K562 (cell line): ENCODE results near the gene TMEM147. TPM values are rescaled to one million over a fixed set of nuclear protein-coding genes. Genes with fewer than 3 reads are reported as not detected.

Experiments
- ATAC-seq: fragments of 200-7000 bp; cut with Tn5 transposase; 3 replicates; pipeline ENCODE4 v1.9.1; 2020; ENCODE audit warnings: moderate library complexity
- BruUV-seq: library from RNA; stranded (reverse); fragments of 400-500 nt; replicated peaks from 2 replicates; lab custom pipeline; 2021; lab: Mats Ljungman, UMichigan
- CTCF ChIA-PET: fragments of 300-600 bp; formaldehyde crosslinking; extraction: SDS; loops from one replicate; lab custom pipeline; 2021; ENCODE audit warnings: low intra/inter-chr PET ratio; lab: Yijun Ruan, JAX
- POLR2A ChIA-PET: fragments of 300-600, 350-650 bp; sonication (Branson Sonifier 250); formaldehyde crosslinking; extraction: SDS; loops from one replicate; lab custom pipeline; 2021; ENCODE audit warnings: antibody characterized with exemption, inconsistent platforms; lab: Yijun Ruan, JAX
- DNase-seq, 4 experiments: peaks; one replicate each; pipeline versions ENCODE4 v3.0.0 to v3.0.0-alpha.2; 2011 to 2018; ENCODE audit warnings: low spot score in 3 of 4, mixed read lengths in 3 of 4; ENCODE audit errors: extremely low read depth in 1 of 4
- FAIRE-seq: peaks from 2 replicates; lab custom pipeline; 2011; peaks lifted over from hg19 to GRCh38; lab: Jason Lieb, UNC
- H2AFZ ChIP-seq: 2 replicates; pipeline ENCODE4 v1.6.0; 2011; ENCODE audit warnings: low read depth, low read length, control low read depth, inconsistent platforms
- H3K27ac ChIP-seq: fragments of 200-600 bp; 3 replicates; pipeline ENCODE4 v1.8.0; 2011; ENCODE audit warnings: low read depth, mild to moderate bottlenecking, control low read depth, inconsistent platforms, low read length, moderate library complexity, mixed read lengths; ENCODE audit errors: extremely low read depth
- H3K27me3 ChIP-seq, 2 experiments: fragments of 300-600 bp in 1 of 2; 2 replicates in 1 of 2; 3 replicates in 1 of 2; pipeline versions ENCODE4 v1.6.0 to v1.8.0; 2011; ENCODE audit warnings: inconsistent platforms in 2 of 2, low read length in 2 of 2, mild to moderate bottlenecking in 1 of 2, mixed read lengths in 1 of 2, moderate library complexity in 1 of 2; ENCODE audit not compliant: control insufficient read depth in 2 of 2, insufficient read depth in 2 of 2
- H3K36me3 ChIP-seq: fragments of 300-600 bp; 3 replicates; pipeline ENCODE4 v1.8.0; 2011; ENCODE audit warnings: mild to moderate bottlenecking, low read length, inconsistent platforms; ENCODE audit not compliant: control insufficient read depth, insufficient read depth
- H3K4me1 ChIP-seq, 2 experiments: fragments of 200-600 bp in 1 of 2; replicated peaks in 1 of 2; 2 replicates in 1 of 2; 3 replicates in 1 of 2; pipeline versions ENCODE4 v1.5.1 to v1.8.0; 2011; ENCODE audit warnings: inconsistent platforms in 2 of 2, low read length in 2 of 2, mild to moderate bottlenecking in 1 of 2, mixed read lengths in 1 of 2, moderate library complexity in 1 of 2; ENCODE audit not compliant: control insufficient read depth in 2 of 2, insufficient read depth in 2 of 2
- H3K4me2 ChIP-seq: 2 replicates; pipeline ENCODE4 v1.6.1; 2011; ENCODE audit warnings: low read length, control low read depth, inconsistent platforms, mixed read lengths; ENCODE audit not compliant: insufficient read depth
- H3K4me3 ChIP-seq: fragments of 200-600 bp; sonication (generic), shearing (Covaris generic); 2 replicates; pipeline ENCODE4 v1.5.1; 2016; ENCODE audit warnings: control low read depth, inconsistent platforms
- H3K79me2 ChIP-seq: fragments of 200-600 bp; 3 replicates; pipeline ENCODE4 v1.8.0; 2011; ENCODE audit warnings: low read length, inconsistent platforms; ENCODE audit not compliant: control insufficient read depth, insufficient read depth
- H3K9ac ChIP-seq, 2 experiments: 2 replicates each; pipeline versions ENCODE4 v1.6.0 to v1.6.1; 2011; ENCODE audit warnings: low read depth in 2 of 2, low read length in 2 of 2, control low read depth in 1 of 2, inconsistent platforms in 1 of 2, mild to moderate bottlenecking in 1 of 2, mixed read lengths in 1 of 2; ENCODE audit not compliant: insufficient read depth in 1 of 2
- H3K9me1 ChIP-seq: one replicate; pipeline ENCODE4 v1.6.0; 2011; ENCODE audit warnings: inconsistent platforms, mild to moderate bottlenecking, low read length, moderate library complexity; ENCODE audit not compliant: control insufficient read depth, insufficient read depth
- H3K9me3 ChIP-seq: replicated peaks from 2 replicates; pipeline ENCODE4 v1.5.1; 2011; ENCODE audit warnings: low read depth, low read length, inconsistent platforms; ENCODE audit not compliant: control insufficient read depth, insufficient read depth
- H4K20me1 ChIP-seq: replicated peaks from 2 replicates; pipeline ENCODE4 v1.6.1; 2011; ENCODE audit warnings: low read length, inconsistent platforms, mixed read lengths; ENCODE audit not compliant: control insufficient read depth, insufficient read depth
- BRCA1 ChIP-seq, 2 experiments: fragments of 450-650 bp in 1 of 2; sonication (generic) in 1 of 2; formaldehyde crosslinking in 1 of 2; IDR thresholded peaks; 2 replicates each; pipeline versions ENCODE4 v1.5.0 to v1.6.1; 2017 to 2020; ENCODE audit warnings: mild to moderate bottlenecking in 1 of 2, missing genetic modification reagents in 1 of 2
- CHD1 ChIP-seq: fragments of 200-600 bp; sonication (generic); IDR thresholded peaks from one replicate; pipeline ENCODE4 v1.6.1; 2012; ENCODE audit warnings: mild to moderate bottlenecking, moderate library complexity, low read length, inconsistent platforms
- HNRNPL ChIP-seq: fragments of 200-400 bp; formaldehyde crosslinking; IDR thresholded peaks from 2 replicates; pipeline ENCODE4 v1.6.1; 2017; ENCODE audit warnings: low read depth, mild to moderate bottlenecking, low read length
- HSF4 ChIP-seq: fragments of 250-450 bp; sonication (Bioruptor Pico); IDR thresholded peaks from 2 replicates; pipeline ENCODE4 v2.1.2; 2022; ENCODE audit warnings: mild to moderate bottlenecking, moderate library complexity, borderline replicate concordance
- IRF2 ChIP-seq: sonication (generic); formaldehyde crosslinking; IDR thresholded peaks from 2 replicates; pipeline ENCODE4 v1.8.1; 2022; ENCODE audit warnings: mild to moderate bottlenecking, missing genetic modification reagents
- ZNF589 ChIP-seq: fragments of 200-800 bp; sonication (Bioruptor generic); IDR thresholded peaks from 2 replicates; pipeline ENCODE4 v1.6.1; 2016; ENCODE audit warnings: low read depth, missing genetic modification characterization, missing compliant biosample characterization
- WGBS: fragments of 100-300 bp; shearing (Covaris generic); methylation state at CpG from one replicate; pipeline ENCODE4 v1.1.6; 2016; ENCODE audit warnings: low coverage, mixed read lengths; ENCODE audit not compliant: insufficient coverage; ENCODE audit errors: missing lambda C conversion rate; 5-methylcytosine and 5-hydroxymethylcytosine counted together
- in situ Hi-C: fragments of 300-500 bp; cut with MboI; formaldehyde crosslinking; loops from 4 replicates; pipeline ENCODE4 v1.15.0; 2018; ENCODE audit warnings: inconsistent platforms, mixed read lengths
- intact Hi-C: fragments of 100-400 bp; cut with micrococcal nuclease; formaldehyde crosslinking; loops from 2 replicates; pipeline ENCODE4 v1.14.2; 2022
- polyA plus RNA-seq, 8 experiments: library from polyadenylated mRNA; depleted of rRNA in 4 of 8; stranded (reverse) in 5 of 8; unstranded in 3 of 8; fragments of >200 nt; fragmentation: Nextera tagmentation in 2 of 8; fragmentation: Illumina TruSeq in 1 of 8; extraction: Ambion mirVana in 2 of 8; extraction: Trizol in 1 of 8; gene quantifications; 2 replicates each; pipeline versions ENCODE4 v1.2.1 to v1.2.3, GENCODE V29; 2011 to 2014; ENCODE audit warnings: inconsistent platforms in 1 of 8, missing spikeins in 1 of 8
- total RNA-seq, 7 experiments: library from RNA; depleted of rRNA in 6 of 7; stranded (reverse); fragments of >200 nt in 6 of 7; fragmentation: Illumina TruSeq in 2 of 7; extraction: Trizol in 2 of 7; gene quantifications; 2 replicates each; pipeline versions ENCODE4 v1.2.1 to v1.2.3, GENCODE V29; 2011 to 2021; ENCODE audit warnings: low replicate concordance in 1 of 7
- TF ChIP-seq, protein P1 (sequence below): sonication (generic); formaldehyde crosslinking; IDR thresholded peaks from 2 replicates; pipeline ENCODE4 v1.5.0; 2020; ENCODE audit warnings: missing genetic modification reagents
- TF ChIP-seq, protein P2 (sequence below): fragments of 250-450 bp; sonication (Bioruptor Pico); IDR thresholded peaks from 2 replicates; pipeline ENCODE4 v1.4.0; 2020; ENCODE audit warnings: mild to moderate bottlenecking
- TF ChIP-seq, protein P3 (sequence below): fragments of 450-650 bp; conservative IDR thresholded peaks from 2 replicates; pipeline ENCODE4 v1.6.1; 2016; ENCODE audit warnings: missing genetic modification characterization, low read depth, mild to moderate bottlenecking, control low read depth, missing compliant biosample characterization
- TF ChIP-seq, protein P4 (sequence below): fragments of 250-450 bp; sonication (Bioruptor Pico); IDR thresholded peaks from 2 replicates; pipeline ENCODE4 v1.4.0; 2020; ENCODE audit warnings: borderline replicate concordance
- TF ChIP-seq, protein P5 (sequence below): fragments of 450-650 bp; IDR thresholded peaks from one replicate; pipeline ENCODE4 v1.6.1; 2018; ENCODE audit warnings: mild to moderate bottlenecking, moderate library complexity; ENCODE audit not compliant: partially characterized antibody

TMEM147 gene
- total and polyA plus RNA-seq, 9 of the 15 experiments (the other 6 are each of a cell fraction or from before 2014, with no cell fraction given), result 73.8 to 194 (median 142) TPM

DNA sequence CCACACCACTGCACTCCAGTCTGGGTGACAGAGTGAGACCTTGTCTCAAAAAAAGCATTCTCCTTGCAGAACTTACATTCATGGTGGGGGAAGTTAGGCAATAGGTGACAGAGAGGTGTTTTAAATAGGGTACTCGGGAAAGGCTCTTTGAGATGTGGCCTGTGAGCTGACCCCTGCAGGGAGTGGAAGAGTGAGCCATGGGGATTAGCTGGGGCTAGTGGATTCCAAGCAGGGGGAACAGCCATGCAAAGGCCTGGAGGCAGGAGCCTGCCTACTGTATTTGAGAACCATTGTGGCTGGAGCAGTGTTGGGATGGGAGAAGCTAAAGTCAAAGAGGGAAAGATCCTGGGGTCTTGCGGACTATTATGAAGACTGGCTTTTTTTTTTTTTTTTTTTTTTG, 28.1 kb upstream of the TMEM147 start:
- POLR2A ChIA-PET, result interaction anchor here (0.7 kb wide), 1 partner anchor 490 kb away, joined by 3 read pairs; no protein-coding TSS in a partner anchor
- 0% methylated on average over 2 of the region's 2 CpGs for WGBS

More for the DNA sequence above, 28.1 kb upstream of the TMEM147 start:
- no peak for ATAC-seq
- Histone ChIP-seq H3K9me1 (peaks cover 2% of the 10 kb centered on the region), H3K4me1 (peaks cover 0 to 18% of the 10 kb centered on the region in 2 experiments; a peak in 4 of 5 replicates), H3K27ac (no peak overlapping the region), H3K4me2 (no peak overlapping the region), H3K27me3 (peaks cover 20 to 62% of the 10 kb centered on the region in 2 experiments; a peak in 4 of 5 replicates), H4K20me1 (peaks cover 12% of the 10 kb centered on the region; the same call in 1 of the 2 replicates), H3K9me3 (no peaks in the 10 kb centered on the region), H3K36me3 (no peaks in the 10 kb centered on the region), H2AFZ (no peak overlapping the region), H3K9ac (no peak overlapping the region), H3K4me3 (no peak overlapping the region), H3K79me2 (no peaks in the 10 kb centered on the region)
- in situ Hi-C loops (no loop called here), intact Hi-C loops (no loop called here)
- TF ChIP-seq CHD1 (no peak), HNRNPL (no peak), BRCA1 (IDR thresholded peaks at IDR 0.05) (no peak), BRCA1 (CRISPR knock-in tag; IDR thresholded peaks at IDR 0.05) (no peak), ZNF589 (CRISPR knock-in tag) (no peak), HSF4 (CRISPR knock-in tag) (no peak), IRF2 (no peak)
- TF ChIP-seq, protein P1, sequence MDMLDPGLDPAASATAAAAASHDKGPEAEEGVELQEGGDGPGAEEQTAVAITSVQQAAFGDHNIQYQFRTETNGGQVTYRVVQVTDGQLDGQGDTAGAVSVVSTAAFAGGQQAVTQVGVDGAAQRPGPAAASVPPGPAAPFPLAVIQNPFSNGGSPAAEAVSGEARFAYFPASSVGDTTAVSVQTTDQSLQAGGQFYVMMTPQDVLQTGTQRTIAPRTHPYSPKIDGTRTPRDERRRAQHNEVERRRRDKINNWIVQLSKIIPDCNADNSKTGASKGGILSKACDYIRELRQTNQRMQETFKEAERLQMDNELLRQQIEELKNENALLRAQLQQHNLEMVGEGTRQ, result no peak
- TF ChIP-seq, protein P2, sequence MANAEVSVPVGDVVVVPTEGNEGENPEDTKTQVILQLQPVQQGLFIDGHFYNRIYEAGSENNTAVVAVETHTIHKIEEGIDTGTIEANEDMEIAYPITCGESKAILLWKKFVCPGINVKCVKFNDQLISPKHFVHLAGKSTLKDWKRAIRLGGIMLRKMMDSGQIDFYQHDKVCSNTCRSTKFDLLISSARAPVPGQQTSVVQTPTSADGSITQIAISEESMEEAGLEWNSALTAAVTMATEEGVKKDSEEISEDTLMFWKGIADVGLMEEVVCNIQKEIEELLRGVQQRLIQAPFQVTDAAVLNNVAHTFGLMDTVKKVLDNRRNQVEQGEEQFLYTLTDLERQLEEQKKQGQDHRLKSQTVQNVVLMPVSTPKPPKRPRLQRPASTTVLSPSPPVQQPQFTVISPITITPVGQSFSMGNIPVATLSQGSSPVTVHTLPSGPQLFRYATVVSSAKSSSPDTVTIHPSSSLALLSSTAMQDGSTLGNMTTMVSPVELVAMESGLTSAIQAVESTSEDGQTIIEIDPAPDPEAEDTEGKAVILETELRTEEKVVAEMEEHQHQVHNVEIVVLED (CRISPR knock-in tag), result no peak
- TF ChIP-seq, protein P3, sequence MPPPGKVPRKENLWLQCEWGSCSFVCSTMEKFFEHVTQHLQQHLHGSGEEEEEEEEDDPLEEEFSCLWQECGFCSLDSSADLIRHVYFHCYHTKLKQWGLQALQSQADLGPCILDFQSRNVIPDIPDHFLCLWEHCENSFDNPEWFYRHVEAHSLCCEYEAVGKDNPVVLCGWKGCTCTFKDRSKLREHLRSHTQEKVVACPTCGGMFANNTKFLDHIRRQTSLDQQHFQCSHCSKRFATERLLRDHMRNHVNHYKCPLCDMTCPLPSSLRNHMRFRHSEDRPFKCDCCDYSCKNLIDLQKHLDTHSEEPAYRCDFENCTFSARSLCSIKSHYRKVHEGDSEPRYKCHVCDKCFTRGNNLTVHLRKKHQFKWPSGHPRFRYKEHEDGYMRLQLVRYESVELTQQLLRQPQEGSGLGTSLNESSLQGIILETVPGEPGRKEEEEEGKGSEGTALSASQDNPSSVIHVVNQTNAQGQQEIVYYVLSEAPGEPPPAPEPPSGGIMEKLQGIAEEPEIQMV, result no peak
- TF ChIP-seq, protein P4, sequence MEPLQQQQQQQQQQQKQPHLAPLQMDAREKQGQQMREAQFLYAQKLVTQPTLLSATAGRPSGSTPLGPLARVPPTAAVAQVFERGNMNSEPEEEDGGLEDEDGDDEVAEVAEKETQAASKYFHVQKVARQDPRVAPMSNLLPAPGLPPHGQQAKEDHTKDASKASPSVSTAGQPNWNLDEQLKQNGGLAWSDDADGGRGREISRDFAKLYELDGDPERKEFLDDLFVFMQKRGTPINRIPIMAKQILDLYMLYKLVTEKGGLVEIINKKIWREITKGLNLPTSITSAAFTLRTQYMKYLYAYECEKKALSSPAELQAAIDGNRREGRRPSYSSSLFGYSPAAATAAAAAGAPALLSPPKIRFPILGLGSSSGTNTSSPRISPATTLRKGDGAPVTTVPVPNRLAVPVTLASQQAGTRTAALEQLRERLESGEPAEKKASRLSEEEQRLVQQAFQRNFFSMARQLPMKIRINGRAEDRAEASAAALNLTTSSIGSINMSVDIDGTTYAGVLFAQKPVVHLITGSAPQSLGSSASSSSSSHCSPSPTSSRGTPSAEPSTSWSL (CRISPR knock-in tag), result no peak
- TF ChIP-seq, protein P5, sequence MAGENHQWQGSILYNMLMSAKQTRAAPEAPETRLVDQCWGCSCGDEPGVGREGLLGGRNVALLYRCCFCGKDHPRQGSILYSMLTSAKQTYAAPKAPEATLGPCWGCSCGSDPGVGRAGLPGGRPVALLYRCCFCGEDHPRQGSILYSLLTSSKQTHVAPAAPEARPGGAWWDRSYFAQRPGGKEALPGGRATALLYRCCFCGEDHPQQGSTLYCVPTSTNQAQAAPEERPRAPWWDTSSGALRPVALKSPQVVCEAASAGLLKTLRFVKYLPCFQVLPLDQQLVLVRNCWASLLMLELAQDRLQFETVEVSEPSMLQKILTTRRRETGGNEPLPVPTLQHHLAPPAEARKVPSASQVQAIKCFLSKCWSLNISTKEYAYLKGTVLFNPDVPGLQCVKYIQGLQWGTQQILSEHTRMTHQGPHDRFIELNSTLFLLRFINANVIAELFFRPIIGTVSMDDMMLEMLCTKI, result no peak
- no TSS peak for BruUV-seq
- FAIRE-seq, result no peak
- CTCF ChIA-PET, result no interaction called here
- DNase-seq, result no peak
